NCI-H146 treated with DMSO at 0.1 percent for 48 hours (cell line): ENCODE results near the gene PRELP.
"Not testable (repeated sequence)": the region's sequence is repeated elsewhere in the genome, so short reads cannot be mapped to it uniquely, and the experiment has no call there.

ENCODE experiments used
- DNase-seq: peaks from one replicate; lab custom pipeline; 2025; ENCODE audit not compliant: unreplicated experiment; lab: John Stamatoyannopoulos, UW

PRELP gene

DNA sequence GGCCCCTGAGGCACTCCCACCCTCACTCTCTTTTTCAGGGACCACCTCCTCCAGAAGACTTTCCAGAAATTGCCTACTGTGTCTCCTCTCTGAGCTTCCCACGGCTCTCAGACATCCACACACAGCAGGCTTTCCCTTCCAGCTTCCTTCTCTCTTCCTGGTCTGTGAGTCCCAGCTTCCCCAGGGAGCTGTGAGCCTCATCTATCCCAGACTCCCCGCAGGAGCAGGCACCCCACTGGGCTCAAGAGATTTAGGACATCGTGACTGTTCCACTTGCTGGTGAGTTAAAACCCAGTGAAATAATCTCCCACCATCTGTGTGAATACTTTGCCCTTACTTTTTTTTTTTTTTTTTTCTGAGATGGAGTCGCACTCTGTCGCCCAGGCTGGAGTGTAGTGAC is 22.0 kb upstream of the PRELP start:
- DNase-seq: no peak

DNA sequence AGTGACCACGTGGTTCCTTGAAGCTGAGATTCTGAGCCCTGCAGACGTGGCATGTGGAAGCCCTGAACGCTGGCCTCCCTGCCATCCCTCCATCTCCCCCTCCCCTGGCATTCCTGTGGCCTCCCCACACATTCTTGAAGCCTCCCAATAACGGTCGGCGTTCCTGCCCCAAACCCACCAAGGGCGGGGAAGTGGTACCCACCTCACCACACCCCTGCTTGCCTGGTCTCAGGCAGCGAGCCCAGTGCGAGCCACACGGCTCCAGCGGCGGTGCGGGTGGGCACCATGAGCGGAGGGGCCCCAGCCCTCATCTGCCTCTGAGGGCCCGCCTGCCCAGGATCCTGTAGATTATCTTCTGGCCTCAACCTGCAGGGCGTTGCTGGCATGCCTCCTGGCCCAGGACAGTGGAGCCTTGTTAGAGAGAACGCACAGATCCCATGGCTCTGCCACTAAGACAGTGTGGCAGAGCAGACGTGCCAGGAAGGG is 20.6 kb upstream of the PRELP start:
- no peak for DNase-seq

DNA sequence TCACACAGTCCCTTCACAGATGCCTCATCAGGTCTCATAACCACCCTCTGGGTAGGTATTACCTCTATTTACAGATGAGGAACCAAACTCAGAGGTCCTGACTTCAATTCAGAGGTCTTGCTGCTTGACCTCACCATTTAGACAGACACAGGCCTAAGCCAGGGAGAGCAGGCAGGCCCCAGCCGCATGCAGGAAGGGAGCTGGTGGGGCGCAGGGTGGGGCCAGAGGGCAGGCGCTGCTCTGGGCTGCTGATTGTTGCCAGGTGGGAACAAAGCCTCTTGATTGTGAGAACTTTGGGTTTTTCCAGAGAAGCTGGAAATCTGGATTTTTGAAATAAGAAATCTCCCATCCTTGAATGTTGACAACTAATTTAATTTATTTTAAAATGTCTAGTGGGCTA is 19.9 kb upstream of the PRELP start:
- no peak for DNase-seq

DNA sequence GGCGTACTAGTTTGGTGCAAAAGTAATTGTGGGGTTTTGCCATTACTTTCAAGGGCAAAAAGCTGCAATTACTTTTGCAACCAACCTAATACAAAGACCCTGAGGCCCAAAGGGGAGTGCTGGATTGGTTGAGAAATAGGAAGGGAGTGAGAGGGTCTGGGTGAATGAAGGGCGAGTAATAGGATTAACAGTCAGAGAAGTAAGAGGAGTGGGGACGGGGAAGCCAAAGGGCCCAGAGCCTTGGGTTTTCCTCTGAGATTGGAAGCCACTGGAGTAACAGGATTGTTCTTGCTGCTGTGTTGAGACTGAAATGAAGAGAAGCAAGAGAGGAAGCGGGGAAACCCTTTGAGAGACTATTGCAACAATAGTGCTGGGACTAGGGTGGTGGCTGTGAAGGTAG is 19.0 kb upstream of the PRELP start:
- DNase-seq: no peak

DNA sequence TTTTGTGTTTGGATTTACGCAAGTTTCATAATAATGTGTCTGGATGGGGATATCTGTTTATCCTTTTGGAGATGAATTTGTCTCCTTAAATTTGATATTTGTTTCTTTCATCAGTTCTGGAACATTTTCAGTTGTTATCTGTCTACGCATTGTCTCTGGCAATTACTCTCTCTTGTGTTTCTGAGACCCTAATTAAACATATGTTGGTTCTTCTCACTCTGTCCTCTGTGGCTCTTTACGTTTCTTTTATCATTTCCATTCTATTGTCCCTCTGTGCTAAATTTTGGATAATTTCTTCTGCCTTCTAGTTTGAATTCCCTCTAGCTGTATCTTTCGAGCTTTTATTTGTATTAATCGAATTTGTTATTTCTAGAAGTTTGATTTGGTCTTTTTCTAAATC is 17.5 kb upstream of the PRELP start:
- no peak for DNase-seq

DNA sequence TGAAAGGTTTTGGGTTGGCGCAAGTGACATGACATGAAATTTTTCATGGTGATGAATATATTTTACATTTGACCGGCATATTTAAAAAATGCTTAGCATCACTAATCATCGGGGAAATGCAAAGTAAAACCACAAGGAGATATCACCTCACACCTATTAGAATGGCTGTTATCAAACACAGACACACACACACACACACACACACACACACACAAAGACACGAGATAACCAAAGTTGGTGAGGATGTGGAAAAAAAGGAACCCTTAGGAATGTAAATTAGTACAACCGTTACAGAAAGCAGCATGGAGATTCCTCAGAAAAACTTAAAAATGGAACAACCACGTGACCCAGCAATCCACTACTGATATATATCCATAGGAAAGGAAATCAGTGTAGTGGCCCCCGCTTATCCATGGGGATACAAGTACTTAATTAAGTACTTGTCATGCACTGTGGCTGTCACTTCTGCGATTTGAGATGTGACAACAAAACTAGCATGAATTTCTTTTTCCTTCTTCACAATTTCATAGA is 15.9 kb upstream of the PRELP start:
- no peak for DNase-seq

DNA sequence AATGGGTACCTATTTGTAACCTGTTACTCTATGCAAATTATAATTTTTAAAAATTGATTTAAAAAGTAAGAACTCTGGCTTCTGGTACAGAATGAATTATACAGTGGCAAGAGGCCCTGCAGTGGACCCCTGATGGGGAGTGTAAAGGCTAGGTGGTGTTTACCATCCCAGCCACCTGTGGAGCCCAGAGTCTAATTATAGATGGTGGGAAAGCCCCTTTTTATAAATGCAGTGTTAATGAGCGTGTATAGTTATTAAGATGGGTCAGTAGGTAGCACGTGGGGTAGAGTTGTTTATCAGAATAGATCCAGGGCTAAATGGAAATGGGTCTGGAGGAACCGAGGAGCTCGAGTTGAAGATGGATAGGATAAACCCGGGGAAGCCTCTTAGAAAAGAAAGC is 13.9 kb upstream of the PRELP start:
- DNase-seq: peak; percentile 87

DNA sequence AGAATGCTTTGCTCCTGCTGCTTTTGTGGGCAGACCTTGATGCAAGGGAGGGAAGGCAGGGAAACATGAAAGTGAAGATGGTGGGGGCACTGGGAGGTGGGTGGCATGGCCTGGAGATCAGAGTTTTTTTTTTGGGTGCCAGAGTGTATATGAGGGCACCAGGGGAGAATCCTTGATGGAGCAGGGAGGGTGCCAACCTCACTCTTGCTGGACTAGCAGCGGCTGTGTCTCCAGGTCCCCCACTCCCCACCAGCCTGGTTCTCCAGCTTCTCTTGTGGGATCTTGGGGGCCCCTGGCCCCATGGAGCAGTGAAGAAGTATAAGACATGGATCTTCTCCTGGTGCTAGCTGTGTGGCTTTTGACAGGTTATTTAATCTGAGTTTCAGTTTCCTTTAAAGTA is 13.5 kb upstream of the PRELP start:
- no peak for DNase-seq

DNA sequence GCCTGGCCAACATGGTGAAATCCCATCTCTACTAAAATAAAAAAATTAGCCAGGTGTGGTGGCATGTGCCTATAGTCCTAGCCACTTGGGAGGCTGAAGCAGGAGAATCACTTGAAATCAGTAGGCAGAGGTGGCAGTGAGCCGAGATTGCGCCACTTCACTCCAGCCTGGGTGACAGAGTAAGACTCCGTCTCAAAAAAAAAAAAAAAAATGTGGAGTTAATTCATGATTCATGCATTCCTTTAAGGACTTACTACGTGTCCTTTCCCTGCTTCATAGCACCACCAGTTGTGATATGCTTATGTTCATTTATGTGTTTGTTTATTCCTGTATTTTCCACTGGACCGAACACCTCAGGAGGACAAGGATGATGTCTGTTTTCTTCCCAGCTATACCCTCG is 12.7 kb upstream of the PRELP start:
- no peak for DNase-seq

DNA sequence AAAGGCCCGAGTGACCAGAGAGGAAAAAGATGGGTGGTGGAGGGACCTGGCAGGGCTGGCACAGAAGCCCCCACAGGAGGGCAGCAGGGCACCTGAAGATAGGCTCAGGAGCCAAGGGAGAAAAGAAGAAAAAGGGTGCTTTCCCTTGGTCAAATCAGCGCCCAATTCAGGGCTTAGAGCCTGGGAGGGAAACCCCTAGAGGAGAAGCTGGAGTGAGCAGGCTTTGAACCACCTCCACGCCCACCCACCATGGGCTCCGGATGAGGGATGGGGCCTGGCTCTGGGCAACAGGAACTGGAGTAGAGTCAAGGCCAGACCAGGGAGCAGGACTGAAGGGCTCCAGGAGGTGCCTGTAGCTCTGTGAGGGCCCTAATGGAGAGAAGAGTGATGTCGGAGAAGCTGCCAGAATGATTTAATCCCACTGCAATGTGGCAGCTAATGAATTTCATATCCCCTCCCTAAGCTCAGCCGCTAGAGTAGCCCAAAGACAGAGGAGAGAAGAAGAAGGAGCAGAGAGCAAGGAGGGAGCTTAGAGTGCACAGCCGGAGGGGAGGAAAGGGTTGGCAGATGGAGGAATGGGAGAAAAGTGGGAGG is 12.0 kb upstream of the PRELP start:
- no peak for DNase-seq

DNA sequence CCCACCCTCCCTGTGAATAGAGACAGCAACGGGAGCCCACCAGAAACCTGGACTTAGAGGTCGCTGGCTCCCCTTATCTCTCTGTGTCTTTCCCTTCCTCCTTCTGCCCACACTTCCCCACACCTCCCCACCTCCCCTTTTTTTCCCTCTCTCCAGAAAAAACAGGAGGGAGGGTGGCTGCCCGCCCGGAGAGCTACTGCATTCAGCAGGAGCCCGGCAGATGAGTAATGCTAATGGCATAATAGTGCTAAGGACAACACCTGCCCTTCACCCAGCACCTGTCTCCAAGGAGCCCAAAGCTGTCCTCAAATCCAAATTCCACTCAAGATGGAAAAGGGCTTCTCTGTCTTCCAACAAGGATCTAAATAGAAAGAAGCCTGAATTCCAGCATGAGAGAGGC is 11.4 kb upstream of the PRELP start:
- DNase-seq: peak; percentile 76

DNA sequence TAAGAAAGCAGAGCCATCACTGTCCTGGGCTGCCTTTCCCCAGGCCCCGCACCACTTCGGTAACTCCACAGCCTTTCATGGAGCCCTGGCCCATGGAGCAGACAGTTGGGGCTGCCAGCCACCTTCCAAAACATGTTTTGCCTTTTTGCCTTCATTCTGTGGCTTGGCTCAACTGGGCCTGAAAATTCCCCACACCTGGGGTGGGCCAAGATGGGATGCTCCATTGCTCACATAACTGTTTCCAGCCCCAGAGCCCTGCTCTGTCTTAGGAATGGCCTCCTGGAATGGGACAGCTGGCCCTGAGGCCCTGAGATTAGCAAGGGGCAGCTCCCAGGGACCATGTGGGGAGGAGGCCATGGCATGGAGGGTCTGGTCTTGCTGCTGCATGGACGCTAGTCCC is 10.9 kb upstream of the PRELP start:
- DNase-seq: no peak

DNA sequence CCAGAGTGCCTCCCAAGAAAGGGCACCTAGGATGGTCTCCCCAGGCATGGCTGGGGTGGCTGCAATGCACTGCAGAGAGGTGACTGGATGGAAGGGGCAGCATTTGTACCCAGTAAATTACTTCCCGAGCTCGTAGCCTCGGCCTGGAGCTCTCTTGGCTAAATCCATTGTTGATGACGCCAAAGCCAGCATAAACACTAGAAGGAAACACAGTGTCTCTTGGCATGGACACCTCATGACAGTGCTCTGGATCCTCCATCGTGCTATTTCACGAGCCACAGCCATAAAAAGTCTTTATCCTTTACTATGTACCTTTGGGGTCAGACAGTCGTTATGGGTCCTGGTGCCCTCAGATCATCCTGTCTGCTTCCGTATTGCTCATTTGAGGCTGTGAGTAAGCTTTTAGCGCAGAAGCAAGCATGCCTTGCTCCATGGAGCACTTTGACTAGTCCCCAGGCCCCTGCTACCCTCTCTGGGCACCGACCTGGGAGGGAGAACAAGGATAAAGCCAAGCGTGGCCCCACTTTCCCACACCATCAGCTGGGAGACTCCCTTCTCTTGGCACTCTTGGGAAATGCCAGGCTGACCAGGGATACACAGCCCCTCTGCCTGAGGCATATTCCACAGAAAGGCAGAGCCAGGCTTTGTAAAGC is 10.3 kb upstream of the PRELP start:
- no peak for DNase-seq

DNA sequence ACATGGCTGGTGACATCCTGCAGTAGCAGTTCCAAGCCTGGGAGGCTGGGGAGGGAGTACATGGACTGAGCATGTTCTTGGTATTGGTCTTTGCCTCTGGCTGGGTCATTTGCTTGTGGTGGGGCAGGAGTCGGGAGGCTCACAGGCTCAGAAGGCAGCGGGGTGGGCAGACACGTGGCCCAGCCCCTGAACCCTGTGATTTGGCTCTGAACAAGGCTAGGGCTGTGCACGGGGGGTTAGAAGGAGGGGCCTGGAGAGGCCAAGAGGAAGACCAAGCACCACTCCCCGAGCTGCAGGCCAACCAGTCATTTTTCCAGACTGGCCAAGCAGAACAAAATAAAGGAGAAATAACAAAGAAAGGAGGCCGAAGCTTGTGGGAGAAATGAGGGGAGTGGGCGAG is 9.7 kb upstream of the PRELP start:
- peak; percentile 52 for DNase-seq

DNA sequence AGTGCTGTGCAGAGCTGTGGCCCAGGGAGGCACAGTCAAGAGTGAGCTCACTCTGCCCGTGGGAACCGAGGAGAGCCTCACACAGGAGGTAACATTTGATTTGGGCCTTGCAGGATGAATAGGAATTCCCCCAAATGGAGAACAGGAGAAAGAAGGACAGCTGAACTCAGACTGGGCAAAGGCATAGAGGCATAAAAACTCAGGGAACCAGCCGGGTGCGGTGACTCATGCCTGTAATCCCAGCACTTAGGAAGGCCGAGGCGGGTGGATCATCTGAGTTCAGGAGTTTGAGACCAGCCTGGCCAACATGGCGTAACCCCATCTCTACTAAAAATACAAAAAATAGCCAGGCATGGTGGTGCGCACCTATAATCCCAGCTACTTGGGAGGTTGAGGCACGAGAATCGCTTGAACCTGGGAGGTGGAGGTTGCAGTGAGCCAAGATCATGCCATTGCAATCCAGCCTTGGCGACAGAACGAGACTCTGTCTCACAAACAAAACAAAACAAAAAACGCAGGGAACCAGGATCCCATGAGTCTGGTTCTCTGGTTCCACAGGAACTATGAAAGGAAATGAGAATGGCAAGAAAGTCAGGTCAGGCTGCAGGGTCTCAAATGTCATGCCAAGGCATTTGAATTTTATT is 8.6 kb upstream of the PRELP start:
- DNase-seq: not testable (repeated sequence)

DNA sequence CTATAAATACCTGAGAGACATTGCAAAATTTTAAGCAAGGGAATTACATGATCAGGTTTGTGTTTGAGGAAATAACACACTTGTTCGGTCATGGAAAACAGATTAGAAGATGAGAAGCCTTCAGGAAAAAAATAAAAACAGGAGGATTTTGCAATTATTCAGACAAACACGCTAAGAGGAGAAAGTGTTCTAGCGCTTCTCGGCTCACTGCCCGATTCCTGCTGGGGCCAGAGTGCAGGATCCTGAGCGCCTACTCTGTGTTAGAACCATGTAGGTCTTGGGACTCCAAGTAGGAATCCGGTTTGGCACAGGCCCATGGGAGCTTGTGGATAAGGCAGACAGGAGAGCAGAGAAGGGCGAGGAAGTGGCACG is 8.1 kb upstream of the PRELP start:
- DNase-seq: no peak

DNA sequence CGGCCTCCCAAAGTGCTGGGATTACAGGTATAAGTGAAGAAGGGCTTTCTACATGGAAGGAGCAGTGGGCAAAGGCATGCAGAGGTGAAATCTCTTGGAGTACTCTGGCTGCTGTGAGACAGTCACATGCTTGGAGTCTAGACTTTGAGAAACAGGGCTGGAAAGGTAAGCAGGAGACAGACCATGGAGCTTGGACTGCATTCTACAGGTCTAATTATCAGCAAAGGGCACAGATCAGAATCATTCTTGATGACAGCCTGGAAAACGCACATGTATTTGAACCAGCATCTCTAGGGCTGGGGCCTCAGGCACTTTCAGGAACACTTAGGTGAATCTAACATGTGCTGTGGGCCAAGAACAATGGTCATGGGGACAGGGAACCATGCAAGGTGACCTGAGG is 7.3 kb upstream of the PRELP start:
- DNase-seq: no peak

DNA sequence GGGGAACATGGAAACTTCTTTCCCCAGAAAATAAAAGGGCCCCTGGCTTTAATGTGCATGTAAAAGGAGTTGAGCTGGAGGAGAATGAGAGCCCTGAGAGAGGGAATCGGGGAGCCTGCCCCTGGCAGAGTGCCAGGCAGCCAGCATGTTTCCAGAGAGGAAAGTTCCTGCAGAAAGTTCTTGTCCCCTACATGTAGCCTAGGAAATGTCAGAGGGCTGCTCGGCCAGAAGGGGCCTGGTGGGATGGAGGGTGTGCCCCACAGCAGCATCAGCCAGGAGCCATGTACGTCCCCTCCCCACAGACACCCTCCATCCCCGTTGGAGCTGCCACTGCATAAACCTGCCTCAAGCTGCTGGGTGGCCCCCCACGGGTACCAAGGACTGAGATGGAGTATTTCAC is 5.4 kb upstream of the PRELP start:
- no peak for DNase-seq

DNA sequence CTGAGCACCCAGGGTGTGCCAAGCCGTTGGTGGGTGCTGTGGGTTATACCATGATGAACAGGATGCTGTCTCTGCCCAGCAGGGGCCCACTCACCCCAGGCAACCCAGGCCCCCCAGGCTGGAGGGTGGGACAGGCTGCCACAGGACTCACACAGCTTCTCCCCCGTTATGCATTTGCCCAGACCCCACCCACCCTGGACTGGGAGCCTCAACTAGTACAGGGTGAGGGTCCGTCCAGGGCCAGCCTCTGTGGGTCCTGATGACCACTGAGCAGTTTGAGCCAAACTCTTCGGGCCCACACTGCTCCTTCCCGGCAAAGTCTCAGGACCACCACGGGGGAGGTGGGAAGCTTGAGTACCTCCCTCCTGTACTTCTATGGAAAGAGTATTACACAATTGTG is 3.8 kb upstream of the PRELP start:
- no peak for DNase-seq

DNA sequence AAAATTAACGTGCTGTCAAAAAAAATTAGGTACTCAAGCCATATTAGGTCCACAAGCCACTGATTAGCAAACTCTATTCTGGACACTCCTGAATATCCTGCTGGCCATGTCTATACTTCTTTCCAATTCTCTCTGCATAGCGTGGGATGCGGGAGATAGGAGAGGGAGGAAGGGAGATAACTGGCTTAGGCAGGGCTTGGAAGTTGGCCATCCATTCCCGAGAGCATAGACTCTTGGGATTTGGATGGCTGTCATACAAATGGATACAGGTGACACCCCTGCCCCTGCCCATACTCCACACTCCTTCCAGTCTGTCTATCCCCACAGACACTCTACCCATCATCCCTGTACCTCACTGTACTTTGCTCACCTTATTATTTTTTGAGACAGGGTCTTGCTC is 2.3 kb upstream of the PRELP start:
- DNase-seq: no peak

DNA sequence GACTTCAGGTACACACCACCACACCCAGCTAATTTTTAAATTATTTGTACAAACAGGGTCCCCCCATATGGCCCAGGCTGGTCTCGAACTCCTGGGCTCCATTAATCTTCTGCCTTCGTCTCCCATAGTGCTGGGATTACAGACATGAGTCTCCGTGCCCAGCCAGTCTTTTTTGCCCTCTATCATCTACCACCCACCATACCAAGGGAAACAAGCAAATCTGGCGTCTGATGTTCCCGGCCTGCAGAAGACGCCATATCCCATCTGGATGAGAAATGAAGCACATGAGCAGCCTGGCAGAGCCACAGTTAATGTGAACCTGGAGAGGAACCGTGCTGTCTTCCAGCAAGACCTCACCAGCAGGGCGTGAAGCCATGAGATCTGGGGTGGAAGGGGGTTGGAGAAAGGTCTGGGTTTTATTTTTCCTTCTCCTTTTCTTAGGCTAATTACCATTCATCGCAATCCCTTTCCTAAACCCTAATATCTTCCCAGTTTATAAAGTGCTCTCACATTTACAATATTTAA is 1.8 kb upstream of the PRELP start:
- DNase-seq: no peak

DNA sequence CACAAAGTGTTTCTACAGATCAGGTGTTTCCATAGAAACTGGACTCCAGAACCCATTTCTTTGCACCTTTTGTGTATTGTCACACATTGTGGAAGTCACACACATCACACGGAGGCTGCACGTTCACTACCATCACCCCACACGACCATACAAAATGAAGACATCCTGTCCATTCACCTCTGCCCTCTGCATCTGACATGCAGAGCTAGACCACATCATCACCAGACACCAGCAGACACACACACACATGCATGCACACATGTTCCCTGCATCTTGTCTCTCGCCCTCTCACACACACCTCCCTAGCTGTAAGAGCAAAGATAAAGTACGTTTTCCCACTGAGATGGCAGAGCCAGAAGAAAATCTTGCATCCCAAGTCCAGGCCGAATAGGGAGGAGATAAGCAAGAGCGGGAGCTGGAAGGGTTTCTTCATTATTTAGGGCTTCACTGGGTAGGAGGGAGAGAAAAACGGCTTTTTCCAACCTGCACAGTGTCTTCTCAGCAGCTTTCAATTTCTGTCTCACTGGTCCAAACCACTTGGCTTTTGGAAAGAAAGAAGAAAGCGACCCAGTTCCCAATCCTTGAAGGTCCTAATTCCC is 709 bp downstream of the PRELP start:
- no peak for DNase-seq
